Measurements from ENCODE around the gene ZNF81. TPM values are rescaled to one million over a fixed set of nuclear protein-coding genes. Genes with fewer than 3 reads are reported as not detected.

The ZNF81 gene
- polyA plus RNA-seq, 1 donor from 2014 or later = 7.0 TPM

GRCh38 chrX:47854474-47854873, 17.8 kb downstream of the ZNF81 start:
- Histone ChIP-seq H3K9ac (ENCODE audit: low read length) (no peak overlapping the region), H3K79me2 (replicated peaks; ENCODE audit: insufficient read depth, low read length) (no peaks in the 10 kb centered on the region), H3K27me3 (ENCODE audit: insufficient read depth, low read depth, low read length) (no peaks in the 10 kb centered on the region), H3K9me3 (ENCODE audit: low read length) (no peaks in the 10 kb centered on the region), H3K27ac (ENCODE audit: low read length) (no peak overlapping the region), H4K20me1 (ENCODE audit: insufficient read depth) (no peaks in the 10 kb centered on the region), H3K4me2 (ENCODE audit: low read length) (no peak overlapping the region), H2AFZ (ENCODE audit: low read depth, low read length) (no peak overlapping the region), H3K36me3 (ENCODE audit: insufficient read depth, low read length) (no peaks in the 10 kb centered on the region), H3K4me3 (ENCODE audit: low read length) (no peak overlapping the region), H3F3A (ENCODE audit: insufficient read depth, low read length, poor library complexity, severe bottlenecking) (no peaks in the 10 kb centered on the region), H3K9me2 (ENCODE audit: insufficient read depth, low read length) (no peaks in the 10 kb centered on the region)
- TF ChIP-seq SMC3 (conservative IDR thresholded peaks at IDR 0.05; ENCODE audit: poor library complexity) (peak; percentile 61), TAF1 (IDR thresholded peaks at IDR 0.05; ENCODE audit: low read depth) (no peak), EZH2 (IDR thresholded peaks at IDR 0.05; ENCODE audit: borderline replicate concordance, insufficient read depth, low read length, poor library complexity, severe bottlenecking) (no peak), RAD21 (conservative IDR thresholded peaks at IDR 0.05) (peak; percentile 63), EP300 (conservative IDR thresholded peaks at IDR 0.05; ENCODE audit: poor library complexity, severe bottlenecking) (no peak), CTCF (IDR thresholded peaks at IDR 0.05; ENCODE audit: poor library complexity, severe bottlenecking) (peak; percentile 58), MXI1 (conservative IDR thresholded peaks at IDR 0.05; ENCODE audit: poor library complexity, severe bottlenecking) (no peak), POLR2AphosphoS5 (IDR thresholded peaks at IDR 0.05) (no peak)

DNA sequence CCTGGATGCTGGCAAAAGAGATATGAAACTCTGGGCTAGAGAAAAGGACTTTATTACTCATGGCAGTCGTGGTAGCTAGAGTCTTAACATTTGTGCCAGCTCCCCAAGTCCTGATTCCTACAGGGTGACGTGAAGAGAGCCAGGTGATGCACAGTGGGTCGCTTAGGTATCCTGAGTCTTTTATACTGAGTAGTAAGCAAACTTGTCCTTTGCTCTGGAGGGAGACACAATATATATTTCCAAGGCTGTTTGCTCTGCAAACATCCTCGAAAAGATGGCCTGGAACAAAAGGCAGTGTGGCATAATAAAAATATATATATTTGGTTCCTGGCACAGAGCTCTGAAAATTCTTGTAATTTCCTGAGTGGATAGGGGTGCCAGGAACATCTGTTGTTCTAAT, 23.0 kb downstream of the ZNF81 start:
- Histone ChIP-seq H3K36me3 (ENCODE audit: insufficient read depth, low read length) (no peaks in the 10 kb centered on the region), H3K4me3 (ENCODE audit: low read length) (no peak overlapping the region), H3F3A (ENCODE audit: insufficient read depth, low read length, poor library complexity, severe bottlenecking) (no peaks in the 10 kb centered on the region), H4K20me1 (ENCODE audit: insufficient read depth) (no peaks in the 10 kb centered on the region), H3K9me2 (ENCODE audit: insufficient read depth, low read length) (no peaks in the 10 kb centered on the region), H2AFZ (ENCODE audit: low read depth, low read length) (no peak overlapping the region), H3K9ac (ENCODE audit: low read length) (no peak overlapping the region), H3K27me3 (ENCODE audit: insufficient read depth, low read depth, low read length) (no peaks in the 10 kb centered on the region), H3K27ac (ENCODE audit: low read length) (no peak overlapping the region), H3K9me3 (ENCODE audit: low read length) (no peaks in the 10 kb centered on the region), H3K4me2 (ENCODE audit: low read length) (no peak overlapping the region), H3K79me2 (replicated peaks; ENCODE audit: insufficient read depth, low read length) (no peaks in the 10 kb centered on the region)
- no peak for TF ChIP-seq EZH2 (IDR thresholded peaks at IDR 0.05; ENCODE audit: borderline replicate concordance, insufficient read depth, low read length, poor library complexity, severe bottlenecking)
- no peak for TF ChIP-seq SMC3 (conservative IDR thresholded peaks at IDR 0.05; ENCODE audit: poor library complexity)

DNA sequence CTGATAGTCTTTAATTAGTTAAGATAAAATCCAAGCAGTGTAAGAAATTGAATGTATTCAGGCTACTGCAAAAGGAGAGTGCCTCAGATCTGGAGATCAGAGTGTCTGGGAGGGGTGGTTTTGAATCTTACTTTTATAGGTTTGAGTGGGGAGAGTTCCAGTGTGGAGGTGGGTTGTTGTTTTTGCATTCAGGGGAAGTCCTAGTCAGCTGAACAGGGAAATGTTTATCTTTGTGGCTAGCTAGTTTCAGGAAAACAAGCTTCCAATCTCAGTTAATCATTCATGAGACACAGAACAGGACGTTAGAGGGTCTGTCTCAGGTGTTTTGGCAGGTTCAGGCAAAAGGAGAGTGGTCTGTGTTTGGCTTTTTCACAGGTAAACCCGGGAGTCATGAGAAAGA, 26.0 kb downstream of the ZNF81 start:
- H3K27me3 ChIP-seq (ENCODE audit: insufficient read depth, low read depth, low read length) = no peaks in the 10 kb centered on the region

More for the DNA sequence above, 26.0 kb downstream of the ZNF81 start:
- Histone ChIP-seq H4K20me1 (ENCODE audit: insufficient read depth) (no peaks in the 10 kb centered on the region), H3K9me3 (ENCODE audit: low read length) (no peaks in the 10 kb centered on the region), H2AFZ (ENCODE audit: low read depth, low read length) (no peak overlapping the region), H3K9ac (ENCODE audit: low read length) (no peak overlapping the region), H3K4me2 (ENCODE audit: low read length) (no peak overlapping the region), H3K4me3 (ENCODE audit: low read length) (no peak overlapping the region), H3K9me2 (ENCODE audit: insufficient read depth, low read length) (no peaks in the 10 kb centered on the region), H3K36me3 (ENCODE audit: insufficient read depth, low read length) (no peaks in the 10 kb centered on the region), H3K79me2 (replicated peaks; ENCODE audit: insufficient read depth, low read length) (no peaks in the 10 kb centered on the region), H3F3A (ENCODE audit: insufficient read depth, low read length, poor library complexity, severe bottlenecking) (no peaks in the 10 kb centered on the region), H3K27ac (ENCODE audit: low read length) (no peak overlapping the region)
- TF ChIP-seq CTCF (IDR thresholded peaks at IDR 0.05; ENCODE audit: poor library complexity, severe bottlenecking) (no peak), RAD21 (conservative IDR thresholded peaks at IDR 0.05) (no peak), EZH2 (IDR thresholded peaks at IDR 0.05; ENCODE audit: borderline replicate concordance, insufficient read depth, low read length, poor library complexity, severe bottlenecking) (no peak), TAF1 (IDR thresholded peaks at IDR 0.05; ENCODE audit: low read depth) (no peak), SMC3 (conservative IDR thresholded peaks at IDR 0.05; ENCODE audit: poor library complexity) (no peak), MXI1 (conservative IDR thresholded peaks at IDR 0.05; ENCODE audit: poor library complexity, severe bottlenecking) (no peak)
